Activated CD8-positive, alpha-beta T cell treated with anti-CD3 and anti-CD28 coated beads for 36 hours (primary cell): ENCODE results near the gene INS. TPM values are rescaled to one million over a fixed set of nuclear protein-coding genes. Genes with fewer than 3 reads are reported as not detected.

Experiments
- ATAC-seq: fragments of 200-7000 bp; cut with Tn5 transposase; one replicate; pipeline ENCODE4 v1.10.0; 2021; ENCODE audit warnings: mild to moderate bottlenecking, moderate library complexity
- CTCF ChIA-PET: fragments of 350-600 bp; sonication (Branson Sonifier 250); formaldehyde crosslinking; loops from one replicate; lab custom pipeline; 2021; ENCODE audit warnings: antibody characterized with exemption; lab: Charles Lee
- POLR2A ChIA-PET: fragments of 350-600 bp; sonication (Branson Sonifier 250); formaldehyde crosslinking; loops from one replicate; lab custom pipeline; 2021; ENCODE audit warnings: antibody characterized with exemption; lab: Charles Lee
- DNase-seq: peaks from one replicate; pipeline ENCODE4 v3.0.0-alpha.2; 2020
- H3K27ac Mint-ChIP-seq: one replicate; pipeline ENCODE4 v1.8.0; 2021; ENCODE audit warnings: mild to moderate bottlenecking, mixed read lengths
- H3K27me3 Mint-ChIP-seq: one replicate; pipeline ENCODE4 v1.8.0; 2021; ENCODE audit warnings: mixed read lengths
- H3K36me3 Mint-ChIP-seq: one replicate; pipeline ENCODE4 v1.8.0; 2021; ENCODE audit warnings: low read depth, mixed read lengths
- H3K4me1 Mint-ChIP-seq: one replicate; pipeline ENCODE4 v1.8.0; 2021; ENCODE audit warnings: low read depth, mixed read lengths
- H3K4me3 Mint-ChIP-seq: one replicate; pipeline ENCODE4 v1.8.0; 2021; ENCODE audit warnings: mild to moderate bottlenecking, moderate library complexity, mixed read lengths
- H3K9me3 Mint-ChIP-seq: one replicate; pipeline ENCODE4 v1.8.0; 2021; ENCODE audit warnings: mixed read lengths
- CTCF ChIP-seq: fragments of 200-600 bp; IDR thresholded peaks from one replicate; pipeline ENCODE4 v1.8.0; 2022; ENCODE audit warnings: antibody characterized with exemption, mild to moderate bottlenecking
- intact Hi-C: fragments of 100-400 bp; cut with micrococcal nuclease; formaldehyde crosslinking; loops from one replicate; pipeline ENCODE4 v1.10.0; 2022
- total RNA-seq, 2 experiments: library from RNA; stranded (reverse); gene quantifications; one replicate each; pipeline ENCODE4 v1.2.3, GENCODE V29; 2021

The INS gene
- total RNA-seq, 2 experiments from 2014 or later, result not detected

- no peak for ATAC-seq
- intact Hi-C loops, result loop anchor here (1.0 to 5.0 kb wide), 2 partner anchors 14 to 218 kb away; no protein-coding TSS in a partner anchor
- POLR2A ChIA-PET, result interaction anchor here (1.4 kb wide), 1 partner anchor 105 kb away, joined by 3 read pairs; no protein-coding TSS in a partner anchor
Measured at GRCh38 chr11:2199466-2200341, 38.7 kb upstream of the INS start.

GRCh38 chr11:2198621-2199365, 37.8 kb upstream of the INS start:
- TF ChIP-seq CTCF, result no peak
- no peak for ATAC-seq
- no peak for DNase-seq
- H3K27me3 Mint-ChIP-seq, result peaks cover 9% of the 10 kb centered on the region
- ChIA-PET POLR2A (interaction anchor here (1.4 kb wide), 1 partner anchor 106 kb away, joined by 3 read pairs; no protein-coding TSS in a partner anchor), CTCF (interaction anchor here (1.0 to 3.9 kb wide), 7 partner anchors 13 to 246 kb away, joined by 3 to 52 read pairs (median 6); partner anchors contain the start of genes C11orf21, CD81, KCNQ1 and TSPAN32)
- intact Hi-C loops, result loop anchor here (1.0 to 5.0 kb wide), 2 partner anchors 15 to 219 kb away; no protein-coding TSS in a partner anchor
- no peak overlapping the region for H3K27ac Mint-ChIP-seq
- H3K36me3 Mint-ChIP-seq, result no peaks in the 10 kb centered on the region
- no peaks in the 10 kb centered on the region for H3K9me3 Mint-ChIP-seq
- H3K4me1 Mint-ChIP-seq, result peaks cover 3% of the 10 kb centered on the region
- H3K4me3 Mint-ChIP-seq, result no peak overlapping the region

More at GRCh38 chr11:2199466-2200341, 38.7 kb upstream of the INS start:
- Mint-ChIP-seq H3K27ac (no peak overlapping the region), H3K36me3 (no peaks in the 10 kb centered on the region), H3K4me3 (no peak overlapping the region), H3K27me3 (peaks cover 9% of the 10 kb centered on the region), H3K9me3 (no peaks in the 10 kb centered on the region), H3K4me1 (peaks cover 3% of the 10 kb centered on the region)
- no peak for TF ChIP-seq CTCF
- no peak for DNase-seq
- CTCF ChIA-PET, result interaction anchor here (2.0 to 3.9 kb wide), 4 partner anchors 13 to 221 kb away, joined by 6 to 52 read pairs (median 22); partner anchors contain the start of genes C11orf21 and TSPAN32

GRCh38 chr11:2197771-2198520, 36.9 kb upstream of the INS start:
- Mint-ChIP-seq H3K27me3 (peaks cover 9% of the 10 kb centered on the region), H3K9me3 (no peaks in the 10 kb centered on the region), H3K4me1 (peaks cover 3% of the 10 kb centered on the region), H3K36me3 (no peaks in the 10 kb centered on the region), H3K4me3 (no peak overlapping the region), H3K27ac (no peak overlapping the region)
- CTCF ChIA-PET, result interaction anchor here (0.8 to 3.9 kb wide), 10 partner anchors 12 to 247 kb away, joined by 3 to 52 read pairs (median 4); partner anchors contain the start of genes C11orf21, CD81, KCNQ1 and TSPAN32
- ATAC-seq (no peak), DNase-seq (no peak)
- POLR2A ChIA-PET, result no interaction called here
- TF ChIP-seq CTCF, result no peak
- intact Hi-C loops, result loop anchor here (2.0 to 5.0 kb wide), 2 partner anchors 101 to 219 kb away; no protein-coding TSS in a partner anchor

GRCh38 chr11:2196970-2197770, 36.2 kb upstream of the INS start:
- Mint-ChIP-seq H3K4me1 (peaks cover 3% of the 10 kb centered on the region), H3K27ac (no peak overlapping the region), H3K9me3 (no peaks in the 10 kb centered on the region), H3K27me3 (peaks cover 9% of the 10 kb centered on the region), H3K4me3 (no peak overlapping the region), H3K36me3 (no peaks in the 10 kb centered on the region)
- CTCF ChIA-PET, result interaction anchor here (0.8 to 3.9 kb wide), 7 partner anchors 11 to 223 kb away, joined by 3 to 52 read pairs (median 6); partner anchors contain the start of genes C11orf21, TSPAN32 and TSSC4
- intact Hi-C loops, result loop anchor here (2.0 to 5.0 kb wide), 2 partner anchors 102 to 220 kb away; no protein-coding TSS in a partner anchor
- TF ChIP-seq CTCF, result peak; percentile 81
- POLR2A ChIA-PET, result no interaction called here
- DNase-seq, result peak; percentile 86
- ATAC-seq, result peak; percentile 98
